GM12873 (cell line): ENCODE data around the gene CLECL1.

Experiments
- CTCF ChIP-seq: IDR thresholded peaks from 2 replicates; pipeline ENCODE4 v1.5.1; 2012; ENCODE audit warnings: low read depth, mild to moderate bottlenecking, moderate library complexity, low read length, control low read depth; ENCODE audit not compliant: insufficient read depth; ENCODE audit errors: missing control alignments

Gene CLECL1

GRCh38 chr12:9694241-9694640 lies 38.7 kb downstream of the CLECL1 start:
- TF ChIP-seq CTCF, result no peak

- no peak for TF ChIP-seq CTCF
Observed at GRCh38 chr12:9692909-9693308, 40.0 kb downstream of the CLECL1 start.

GRCh38 chr12:9687228-9687627 lies 45.7 kb downstream of the CLECL1 start:
- TF ChIP-seq CTCF, result no peak

- no peak for TF ChIP-seq CTCF
Observed at GRCh38 chr12:9685915-9686314, 47.0 kb downstream of the CLECL1 start.

- no peak for TF ChIP-seq CTCF
Observed at GRCh38 chr12:9674226-9674590, 58.7 kb downstream of the CLECL1 start.

- no peak for TF ChIP-seq CTCF
Observed at GRCh38 chr12:9673404-9674225, 59.3 kb downstream of the CLECL1 start.
